ENCODE measurements around the gene TGFB1I1. TPM values are rescaled to one million over a fixed set of nuclear protein-coding genes. Genes with fewer than 3 reads are reported as not detected.
"Not testable (repeated sequence)": the region's sequence is repeated elsewhere in the genome, so short reads cannot be mapped to it uniquely, and the experiment has no call there.

Gene TGFB1I1
- polyA plus RNA-seq, 1 donor from 2014 or later = 0.59 TPM

- H3K4me1 Mint-ChIP-seq = peaks cover 0 to 2% (median 0%) of the 10 kb centered on the region in 3 donors
- peaks cover 0 to 4% (median 0%) of the 10 kb centered on the region in 3 donors for H3K9me3 Mint-ChIP-seq
- H3K27ac Mint-ChIP-seq = no peak overlapping the region
- H3K4me3 Mint-ChIP-seq = no peak overlapping the region
- H3K27me3 Mint-ChIP-seq = peaks cover 3% of the 10 kb centered on the region
- H3K36me3 Mint-ChIP-seq = peaks cover 3% of the 10 kb centered on the region
These were observed 50.1 kb downstream of the TGFB1I1 start for GRCh38 chr16:31522071-31522470.

GRCh38 chr16:31523768-31524167 lies 51.8 kb downstream of the TGFB1I1 start:
- H3K27me3 Mint-ChIP-seq, H3K27ac Mint-ChIP-seq, H3K4me3 Mint-ChIP-seq, H3K36me3 Mint-ChIP-seq, H3K9me3 Mint-ChIP-seq: not testable (repeated sequence)
- H3K4me1 Mint-ChIP-seq = peaks cover 0 to 12% (median 11%) of the 10 kb centered on the region in 3 donors

GRCh38 chr16:31525113-31525512 lies 53.2 kb downstream of the TGFB1I1 start:
- no peak overlapping the region for H3K4me3 Mint-ChIP-seq
- no peak overlapping the region for H3K27ac Mint-ChIP-seq
- no peaks in the 10 kb centered on the region for H3K9me3 Mint-ChIP-seq
- peaks cover under 1% of the 10 kb centered on the region for H3K36me3 Mint-ChIP-seq
- H3K27me3 Mint-ChIP-seq = peaks cover 18% of the 10 kb centered on the region
- H3K4me1 Mint-ChIP-seq = peaks cover 3 to 17% (median 12%) of the 10 kb centered on the region in 3 donors

Other genes with a start within 250 kb of the TGFB1I1 start
- 23.2 TPM for gene ITGAM, start 212.2 kb upstream of the TGFB1I1 start, polyA plus RNA-seq
- gene ITGAX, start 117.0 kb upstream of the TGFB1I1 start, polyA plus RNA-seq = 6.2 TPM
- not detected for gene ITGAD, start 78.8 kb upstream of the TGFB1I1 start, polyA plus RNA-seq
- gene COX6A2, start 43.8 kb upstream of the TGFB1I1 start, polyA plus RNA-seq = not detected
- not detected for gene ZNF843, start 29.4 kb upstream of the TGFB1I1 start, polyA plus RNA-seq
- gene ARMC5, start 12.7 kb upstream of the TGFB1I1 start, polyA plus RNA-seq = 9.5 TPM
- gene SLC5A2, start 11.0 kb downstream of the TGFB1I1 start, polyA plus RNA-seq = 0.94 TPM
- 19.8 TPM for gene RUSF1, start 36.2 kb downstream of the TGFB1I1 start, polyA plus RNA-seq
- not detected for gene AHSP, start 55.7 kb downstream of the TGFB1I1 start, polyA plus RNA-seq